CD14-positive monocyte (primary cell): ENCODE results near the gene RIPOR3. TPM values are rescaled to one million over a fixed set of nuclear protein-coding genes. Genes with fewer than 3 reads are reported as not detected.

ENCODE experiments used
- DNase-seq, 3 donors: peaks; one replicate each; pipeline ENCODE4 v3.0.0-alpha.2; 2011 to 2022
- H2AFZ ChIP-seq: 2 replicates; pipeline ENCODE4 v1.6.0; 2012; ENCODE audit warnings: mild to moderate bottlenecking, low read depth, low read length, inconsistent platforms; ENCODE audit not compliant: insufficient read depth, poor library complexity, severe bottlenecking
- H3K27ac ChIP-seq, 2 donors: 1 replicate in 1 of 2; 2 replicates in 1 of 2; pipeline ENCODE4 v1.5.1; 2012 to 2013; ENCODE audit warnings: low read length in 2 of 2, control low read depth in 1 of 2, inconsistent platforms in 1 of 2, low read depth in 1 of 2, mild to moderate bottlenecking in 1 of 2
- H3K27me3 ChIP-seq, 2 donors: one replicate each; pipeline versions ENCODE4 v1.6.0 to v1.6.1; 2011 to 2013; ENCODE audit warnings: low read length in 2 of 2; ENCODE audit not compliant: control insufficient read depth in 2 of 2, insufficient read depth in 2 of 2
- H3K36me3 ChIP-seq, 2 donors: replicated peaks in 1 of 2; 1 replicate in 1 of 2; 2 replicates in 1 of 2; pipeline versions ENCODE4 v1.5.1 to v1.6.1; 2012 to 2013; ENCODE audit warnings: low read length in 2 of 2, control low read depth in 1 of 2, inconsistent platforms in 1 of 2, mild to moderate bottlenecking in 1 of 2; ENCODE audit not compliant: insufficient read depth in 2 of 2, control insufficient read depth in 1 of 2
- H3K4me1 ChIP-seq, 2 donors: 1 replicate in 1 of 2; 2 replicates in 1 of 2; pipeline versions ENCODE4 v1.5.1 to v1.6.1; 2012 to 2013; ENCODE audit warnings: low read length in 2 of 2, control low read depth in 1 of 2, inconsistent platforms in 1 of 2, mild to moderate bottlenecking in 1 of 2, moderate library complexity in 1 of 2; ENCODE audit not compliant: insufficient read depth in 2 of 2, control insufficient read depth in 1 of 2
- H3K4me2 ChIP-seq: replicated peaks from 2 replicates; pipeline ENCODE3; 2012; ENCODE audit warnings: low read length, moderate library complexity, mild to moderate bottlenecking; ENCODE audit not compliant: poor library complexity, severe bottlenecking; ENCODE audit errors: extremely low read depth
- H3K4me3 ChIP-seq, 3 experiments: fragments of 200-600 bp in 1 of 3; sonication (generic) in 1 of 3; replicated peaks in 1 of 3; 1 replicate in 2 of 3; 2 replicates in 1 of 3; pipeline ENCODE4 v1.5.1; 2011 to 2013; ENCODE audit warnings: low read length in 3 of 3, mild to moderate bottlenecking in 3 of 3, control low read depth in 2 of 3, low read depth in 2 of 3, inconsistent platforms in 1 of 3, moderate library complexity in 1 of 3
- H3K79me2 ChIP-seq: 2 replicates; pipeline ENCODE4 v1.6.0; 2012; ENCODE audit warnings: mild to moderate bottlenecking, control low read depth, inconsistent platforms, low read length, moderate library complexity; ENCODE audit not compliant: insufficient read depth
- H3K9ac ChIP-seq: 2 replicates; pipeline ENCODE4 v1.6.0; 2017; ENCODE audit warnings: low read length, mild to moderate bottlenecking; ENCODE audit not compliant: insufficient read depth, poor library complexity, severe bottlenecking
- H3K9me3 ChIP-seq, 2 donors: replicated peaks in 1 of 2; 1 replicate in 1 of 2; 2 replicates in 1 of 2; pipeline versions ENCODE4 v1.5.1 to v1.6.1; 2012 to 2013; ENCODE audit warnings: low read length in 2 of 2, control low read depth in 1 of 2; ENCODE audit not compliant: control insufficient read depth in 1 of 2, insufficient read depth in 1 of 2
- H4K20me1 ChIP-seq: 2 replicates; pipeline ENCODE4 v1.6.0; 2012; ENCODE audit warnings: mild to moderate bottlenecking, low read length, control low read depth, moderate library complexity; ENCODE audit not compliant: insufficient read depth
- H3K27ac Mint-ChIP-seq, 7 donors: one replicate each; pipeline ENCODE4 v1.8.0; 2020; ENCODE audit warnings: mild to moderate bottlenecking in 7 of 7, mixed read lengths in 7 of 7, moderate library complexity in 6 of 7, inconsistent platforms in 2 of 7
- H3K27me3 Mint-ChIP-seq, 3 donors: one replicate each; pipeline ENCODE4 v1.8.0; 2021 to 2022; ENCODE audit warnings: low read depth in 3 of 3, mild to moderate bottlenecking in 3 of 3, mixed read lengths in 3 of 3, moderate library complexity in 3 of 3, inconsistent platforms in 1 of 3
- H3K36me3 Mint-ChIP-seq, 2 donors: one replicate each; pipeline ENCODE4 v1.8.0; 2020; ENCODE audit warnings: mixed read lengths in 2 of 2, inconsistent platforms in 1 of 2, mild to moderate bottlenecking in 1 of 2
- H3K4me1 Mint-ChIP-seq: one replicate; pipeline ENCODE4 v1.8.0; 2020; ENCODE audit warnings: mild to moderate bottlenecking, mixed read lengths
- H3K4me3 Mint-ChIP-seq, 2 donors: one replicate each; pipeline ENCODE4 v1.8.0; 2020; ENCODE audit warnings: mild to moderate bottlenecking in 2 of 2, mixed read lengths in 2 of 2, moderate library complexity in 1 of 2
- H3K9me3 Mint-ChIP-seq, 7 donors: one replicate each; pipeline ENCODE4 v1.8.0; 2020 to 2022; ENCODE audit warnings: mixed read lengths in 7 of 7, mild to moderate bottlenecking in 6 of 7, moderate library complexity in 6 of 7, inconsistent platforms in 2 of 7
- WGBS: methylation state at CpG from one replicate; pipeline ENCODE4 v1.1.5; 2013; ENCODE audit warnings: missing lambda C conversion rate; ENCODE audit not compliant: insufficient coverage; 5-methylcytosine and 5-hydroxymethylcytosine counted together
- intact Hi-C, 2 donors: fragments of 100-400 bp; cut with micrococcal nuclease; formaldehyde crosslinking; loops; one replicate each; pipeline versions ENCODE4 v1.15.0 to v1.15.1; 2023
- polyA plus RNA-seq, 3 donors: library from polyadenylated mRNA; depleted of rRNA in 1 of 3; unstranded in 2 of 3; stranded (reverse) in 1 of 3; fragments of 300-500 nt in 2 of 3; fragments of >200 nt in 1 of 3; fragmentation: Illumina TruSeq in 2 of 3; gene quantifications; 1 replicate in 2 of 3; 2 replicates in 1 of 3; pipeline ENCODE4 v1.2.3, GENCODE V29; 2012 to 2021
- TF ChIP-seq, protein P1 (sequence below): fragments of 200-600 bp; IDR thresholded peaks from one replicate; pipeline ENCODE4 v1.8.0; 2022; ENCODE audit warnings: antibody characterized with exemption, mild to moderate bottlenecking

RIPOR3 gene
- polyA plus RNA-seq, 3 donors, result not detected

- Histone ChIP-seq H2AFZ (no peak overlapping the region), H3K4me3 (no peak overlapping the region), H4K20me1 (no peaks in the 10 kb centered on the region), H3K4me2 (no peak overlapping the region), H3K4me1 (no peaks in the 10 kb centered on the region), H3K79me2 (no peaks in the 10 kb centered on the region), H3K27me3 (no peaks in the 10 kb centered on the region), H3K36me3 (no peaks in the 10 kb centered on the region), H3K9me3 (no peaks in the 10 kb centered on the region), H3K9ac (no peak overlapping the region), H3K27ac (no peak overlapping the region)
- Mint-ChIP-seq H3K4me3 (no peak overlapping the region), H3K9me3 (no peaks in the 10 kb centered on the region), H3K4me1 (no peaks in the 10 kb centered on the region), H3K27me3 (peaks cover 0 to 6% (median 3%) of the 10 kb centered on the region in 3 donors), H3K36me3 (no peaks in the 10 kb centered on the region), H3K27ac (no peak overlapping the region)
- DNase-seq, result no peak
- TF ChIP-seq, protein P1, sequence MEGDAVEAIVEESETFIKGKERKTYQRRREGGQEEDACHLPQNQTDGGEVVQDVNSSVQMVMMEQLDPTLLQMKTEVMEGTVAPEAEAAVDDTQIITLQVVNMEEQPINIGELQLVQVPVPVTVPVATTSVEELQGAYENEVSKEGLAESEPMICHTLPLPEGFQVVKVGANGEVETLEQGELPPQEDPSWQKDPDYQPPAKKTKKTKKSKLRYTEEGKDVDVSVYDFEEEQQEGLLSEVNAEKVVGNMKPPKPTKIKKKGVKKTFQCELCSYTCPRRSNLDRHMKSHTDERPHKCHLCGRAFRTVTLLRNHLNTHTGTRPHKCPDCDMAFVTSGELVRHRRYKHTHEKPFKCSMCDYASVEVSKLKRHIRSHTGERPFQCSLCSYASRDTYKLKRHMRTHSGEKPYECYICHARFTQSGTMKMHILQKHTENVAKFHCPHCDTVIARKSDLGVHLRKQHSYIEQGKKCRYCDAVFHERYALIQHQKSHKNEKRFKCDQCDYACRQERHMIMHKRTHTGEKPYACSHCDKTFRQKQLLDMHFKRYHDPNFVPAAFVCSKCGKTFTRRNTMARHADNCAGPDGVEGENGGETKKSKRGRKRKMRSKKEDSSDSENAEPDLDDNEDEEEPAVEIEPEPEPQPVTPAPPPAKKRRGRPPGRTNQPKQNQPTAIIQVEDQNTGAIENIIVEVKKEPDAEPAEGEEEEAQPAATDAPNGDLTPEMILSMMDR, result no peak
- WGBS, result 88% methylated on average over 9 of the region's 9 CpGs
- intact Hi-C loops, result no loop called here
Observed at GRCh38 chr20:50627747-50628146, 63.6 kb downstream of the RIPOR3 start.

DNA sequence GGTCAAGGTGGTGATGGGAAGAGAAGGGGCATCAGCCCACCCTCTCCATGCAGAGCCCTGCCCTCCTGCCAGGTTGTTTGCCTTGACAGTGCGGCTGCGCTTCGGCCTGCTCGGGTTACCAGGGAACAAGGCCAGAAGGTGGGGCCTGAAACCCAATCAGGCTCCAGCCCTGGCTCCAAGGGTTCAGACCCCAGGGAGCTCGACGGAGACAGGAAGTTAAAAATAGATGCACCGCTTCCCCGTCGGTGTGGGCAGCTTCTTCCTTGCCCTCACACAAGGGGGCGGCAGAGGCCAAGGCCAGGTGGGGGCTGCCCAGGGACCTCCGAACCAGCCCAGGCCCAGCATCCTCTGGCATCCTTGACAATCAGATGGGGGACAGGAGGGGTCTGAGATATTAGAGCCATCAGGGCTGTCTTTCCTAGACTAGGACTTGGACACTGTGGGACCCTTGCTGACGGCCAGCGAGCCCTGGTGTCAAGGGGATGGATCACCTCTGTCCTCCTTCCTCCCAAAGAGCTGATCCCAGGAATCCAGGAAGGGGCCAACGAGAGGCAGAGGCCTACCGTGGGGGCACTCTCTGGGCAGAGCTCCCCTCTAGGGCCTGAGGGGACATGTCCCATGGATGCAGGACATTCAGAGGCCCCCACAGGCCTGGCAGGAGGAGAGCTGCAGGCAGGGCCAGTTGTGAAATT, 65.2 kb downstream of the RIPOR3 start:
- WGBS, result 55% methylated on average over 11 of the region's 15 CpGs
- no peak for DNase-seq
- H3K4me1 ChIP-seq, result no peaks in the 10 kb centered on the region
- no peaks in the 10 kb centered on the region for H3K27me3 ChIP-seq
- Mint-ChIP-seq H3K36me3 (no peaks in the 10 kb centered on the region), H3K4me1 (no peaks in the 10 kb centered on the region), H3K27ac (no peak overlapping the region), H3K4me3 (no peak overlapping the region), H3K9me3 (peaks cover 2 to 7% (median 3%) of the 10 kb centered on the region in 7 donors), H3K27me3 (peaks cover 0 to 8% (median 3%) of the 10 kb centered on the region in 3 donors)
- TF ChIP-seq, protein P1, result peak; percentile 35
- H4K20me1 ChIP-seq, result no peaks in the 10 kb centered on the region
- no peak overlapping the region for H3K4me3 ChIP-seq
- no peak overlapping the region for H3K4me2 ChIP-seq
- H3K9ac ChIP-seq, result no peak overlapping the region
- H3K9me3 ChIP-seq, result peaks cover 2 to 5% of the 10 kb centered on the region in 2 donors
- no peaks in the 10 kb centered on the region for H3K36me3 ChIP-seq
- H3K27ac ChIP-seq, result no peak overlapping the region
- H3K79me2 ChIP-seq, result no peaks in the 10 kb centered on the region
- intact Hi-C loops, result no loop called here
- no peak overlapping the region for H2AFZ ChIP-seq
